ENCODE data around the gene MS4A8.

DNA sequence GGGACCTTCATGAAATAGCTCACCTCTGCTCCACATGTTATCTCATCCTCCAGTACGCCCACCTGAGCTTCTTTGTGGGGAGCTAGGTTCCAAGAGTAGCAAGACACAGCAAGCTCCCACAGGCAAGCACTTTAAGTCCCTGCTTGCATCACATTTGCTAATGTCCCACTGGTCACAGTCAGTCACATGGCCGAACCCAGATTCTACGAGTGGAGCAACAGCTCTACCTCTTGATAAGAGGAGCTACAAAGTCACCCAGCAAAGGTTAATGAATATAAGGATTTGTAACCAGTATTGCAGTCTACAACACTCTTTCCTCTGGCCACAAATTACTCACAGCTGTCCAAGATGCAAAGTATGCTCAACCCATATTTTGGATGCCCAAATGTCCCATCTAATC lies 42.0 kb downstream of the MS4A8 start:
- no peak for TF ChIP-seq CREB5 (CRISPR knock-in tag; IDR thresholded peaks at IDR 0.05; ENCODE audit: low read depth)
- TF ChIP-seq, protein P1, sequence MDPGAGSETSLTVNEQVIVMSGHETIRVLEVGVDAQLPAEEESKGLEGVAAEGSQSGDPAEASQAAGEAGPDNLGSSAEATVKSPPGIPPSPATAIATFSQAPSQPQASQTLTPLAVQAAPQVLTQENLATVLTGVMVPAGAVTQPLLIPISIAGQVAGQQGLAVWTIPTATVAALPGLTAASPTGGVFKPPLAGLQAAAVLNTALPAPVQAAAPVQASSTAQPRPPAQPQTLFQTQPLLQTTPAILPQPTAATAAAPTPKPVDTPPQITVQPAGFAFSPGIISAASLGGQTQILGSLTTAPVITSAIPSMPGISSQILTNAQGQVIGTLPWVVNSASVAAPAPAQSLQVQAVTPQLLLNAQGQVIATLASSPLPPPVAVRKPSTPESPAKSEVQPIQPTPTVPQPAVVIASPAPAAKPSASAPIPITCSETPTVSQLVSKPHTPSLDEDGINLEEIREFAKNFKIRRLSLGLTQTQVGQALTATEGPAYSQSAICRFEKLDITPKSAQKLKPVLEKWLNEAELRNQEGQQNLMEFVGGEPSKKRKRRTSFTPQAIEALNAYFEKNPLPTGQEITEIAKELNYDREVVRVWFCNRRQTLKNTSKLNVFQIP (CRISPR knock-in tag; IDR thresholded peaks at IDR 0.05; ENCODE audit: borderline replicate concordance, low read depth) = no peak

Measured in SK-N-SH treated with all-trans-retinoic acid at 6 μM for 48 hours (cell line).